HCT116 (cell line): ENCODE results near the gene AGAP1. TPM values are rescaled to one million over a fixed set of nuclear protein-coding genes. Genes with fewer than 3 reads are reported as not detected.

Source experiments
- ATAC-seq: fragments of 200-7000 bp; cut with Tn5 transposase; 2 replicates; pipeline ENCODE4 v1.9.1; 2020; ENCODE audit warnings: mild to moderate bottlenecking, moderate library complexity
- BruUV-seq: library from RNA; stranded (reverse); fragments of 400-500 nt; replicated peaks from 2 replicates; lab custom pipeline; 2021; lab: Mats Ljungman, UMichigan
- CTCF ChIA-PET: fragments of 300-600 bp; sonication (Branson Sonifier 250); formaldehyde crosslinking; loops from one replicate; lab custom pipeline; 2021; ENCODE audit warnings: antibody characterized with exemption; lab: Charles Lee
- POLR2A ChIA-PET: fragments of 300-600, 350-600 bp; sonication (Branson Sonifier 250); formaldehyde crosslinking; loops from one replicate; lab custom pipeline; 2021; ENCODE audit warnings: antibody characterized with exemption; lab: Charles Lee
- RAD21 ChIA-PET, 2 experiments: fragments of 300-600 bp; sonication (Branson Sonifier 250); formaldehyde crosslinking; loops; one replicate each; lab custom pipeline; 2023; ENCODE audit warnings: low total read pairs in 2 of 2; ENCODE audit not compliant: uncharacterized antibody in 2 of 2, unreplicated experiment in 2 of 2, low non-redundant PET in 1 of 2; lab: Charles Lee
- DNase-seq: peaks from one replicate; pipeline ENCODE4 v3.0.0-alpha.2; 2010; ENCODE audit warnings: low read depth, low spot score
- H2AFZ ChIP-seq: fragments of 200-600 bp; shearing (Covaris generic), sonication (generic); 2 replicates; pipeline ENCODE4 v1.6.1; 2017; ENCODE audit warnings: low read depth, mixed run types, mixed read lengths, antibody characterized with exemption, low read length; ENCODE audit not compliant: poor library complexity, severe bottlenecking
- H3K27ac ChIP-seq: 2 replicates; pipeline ENCODE4 v1.5.1; 2012; ENCODE audit warnings: low read depth, low read length
- H3K27me3 ChIP-seq: fragments of 200-600 bp; sonication (generic); 2 replicates; pipeline ENCODE4 v1.6.1; 2016; ENCODE audit warnings: mixed run types, low read length, mixed read lengths; ENCODE audit not compliant: insufficient read depth
- H3K36me3 ChIP-seq, 2 experiments: fragments of 200-500 bp in 1 of 2; fragments of 200-600 bp in 1 of 2; sonication (Bioruptor generic) in 1 of 2; sonication (generic) in 1 of 2; 2 replicates each; pipeline versions ENCODE4 v1.5.1 to v1.6.1; 2014 to 2016; ENCODE audit warnings: low read length in 2 of 2, inconsistent platforms in 1 of 2, mixed read lengths in 1 of 2, mixed run types in 1 of 2; ENCODE audit not compliant: insufficient read depth in 2 of 2, control insufficient read depth in 1 of 2
- H3K4me1 ChIP-seq, 2 experiments: fragments of 200-600 bp in 1 of 2; sonication (generic) in 1 of 2; 2 replicates each; pipeline versions ENCODE4 v1.5.1 to v1.6.1; 2012 to 2017; ENCODE audit warnings: low read length in 2 of 2, inconsistent platforms in 1 of 2, mild to moderate bottlenecking in 1 of 2, mixed read lengths in 1 of 2, mixed run types in 1 of 2, moderate library complexity in 1 of 2; ENCODE audit not compliant: insufficient read depth in 2 of 2, control insufficient read depth in 1 of 2
- H3K4me2 ChIP-seq: fragments of 200-600 bp; sonication (generic); 2 replicates; pipeline ENCODE4 v1.6.1; 2017; ENCODE audit warnings: mixed run types, low read length, mixed read lengths
- H3K4me3 ChIP-seq, 2 experiments: fragments of 200-600 bp in 1 of 2; sonication (generic) in 1 of 2; replicated peaks in 1 of 2; 2 replicates each; pipeline ENCODE4 v1.5.1; 2011 to 2016; ENCODE audit warnings: low read length in 2 of 2, control low read depth in 1 of 2, low read depth in 1 of 2, mild to moderate bottlenecking in 1 of 2, mixed read lengths in 1 of 2, mixed run types in 1 of 2
- H3K79me2 ChIP-seq: fragments of 200-600 bp; sonication (generic); 2 replicates; pipeline ENCODE4 v1.6.1; 2017; ENCODE audit warnings: mild to moderate bottlenecking, mixed run types, low read length, moderate library complexity, mixed read lengths; ENCODE audit not compliant: insufficient read depth
- H3K9ac ChIP-seq: fragments of 200-600 bp; sonication (generic); 2 replicates; pipeline ENCODE4 v1.6.1; 2016; ENCODE audit warnings: low read length, mixed read lengths
- H3K9me2 ChIP-seq: fragments of 200-600 bp; sonication (generic), shearing (Covaris generic); 2 replicates; pipeline ENCODE4 v1.6.1; 2017; ENCODE audit warnings: mixed run types, mild to moderate bottlenecking, moderate library complexity; ENCODE audit not compliant: insufficient read depth
- H3K9me3 ChIP-seq, 2 experiments: fragments of 200-500 bp in 1 of 2; fragments of 200-600 bp in 1 of 2; sonication (Bioruptor generic) in 1 of 2; sonication (generic) in 1 of 2; 2 replicates each; pipeline ENCODE4 v1.6.1; 2014 to 2017; ENCODE audit warnings: low read length in 2 of 2, mixed read lengths in 2 of 2, inconsistent platforms in 1 of 2, low read depth in 1 of 2, mild to moderate bottlenecking in 1 of 2, mixed run types in 1 of 2, moderate library complexity in 1 of 2; ENCODE audit not compliant: control insufficient read depth in 1 of 2, insufficient read depth in 1 of 2
- H4K20me1 ChIP-seq: fragments of 200-600 bp; sonication (generic), shearing (Covaris generic); 2 replicates; pipeline ENCODE4 v1.6.1; 2017; ENCODE audit warnings: mixed run types, mild to moderate bottlenecking, moderate library complexity; ENCODE audit not compliant: insufficient read depth
- CBX3 ChIP-seq: IDR thresholded peaks from 2 replicates; pipeline ENCODE4 v1.6.1; 2012; ENCODE audit warnings: low read depth
- CEBPB ChIP-seq: IDR thresholded peaks from 2 replicates; pipeline ENCODE4 v1.6.1; 2012; ENCODE audit warnings: low read depth
- EGR1 ChIP-seq: IDR thresholded peaks from 2 replicates; pipeline ENCODE4 v1.6.1; 2012; ENCODE audit warnings: low read depth
- ELF1 ChIP-seq: IDR thresholded peaks from 2 replicates; pipeline ENCODE4 v1.6.1; 2012; ENCODE audit warnings: low read depth, borderline replicate concordance
- EZH2phosphoT487 ChIP-seq: fragments of 200-600 bp; IDR thresholded peaks from 2 replicates; pipeline ENCODE4 v1.6.1; 2018; ENCODE audit warnings: antibody characterized with exemption, borderline replicate concordance
- FOSL1 ChIP-seq: IDR thresholded peaks from 2 replicates; pipeline ENCODE4 v1.6.1; 2012; ENCODE audit warnings: low read depth
- JUND ChIP-seq: IDR thresholded peaks from 2 replicates; pipeline ENCODE4 v1.6.1; 2012
- POLR2A ChIP-seq: IDR thresholded peaks from 2 replicates; pipeline ENCODE4 v1.7.0; 2011; ENCODE audit warnings: borderline replicate concordance; ENCODE audit not compliant: insufficient read depth, insufficient read length; ENCODE audit errors: extremely low read depth
- POLR2AphosphoS5 ChIP-seq: IDR thresholded peaks from 2 replicates; pipeline ENCODE4 v1.6.1; 2011; ENCODE audit warnings: mild to moderate bottlenecking, low read depth, low read length, moderate library complexity
- RAD21 ChIP-seq: IDR thresholded peaks from 2 replicates; pipeline ENCODE4 v1.6.1; 2012; ENCODE audit warnings: low read depth, mild to moderate bottlenecking
- SP1 ChIP-seq: IDR thresholded peaks from 2 replicates; pipeline ENCODE4 v1.6.1; 2012; ENCODE audit warnings: low read depth
- SRF ChIP-seq: IDR thresholded peaks from 2 replicates; pipeline ENCODE4 v1.6.1; 2012; ENCODE audit warnings: low read depth
- TCF7L2 ChIP-seq: IDR thresholded peaks from 2 replicates; pipeline ENCODE4 v1.7.0; 2011; ENCODE audit warnings: borderline replicate concordance, inconsistent platforms; ENCODE audit not compliant: insufficient read depth, insufficient read length; ENCODE audit errors: extremely low read depth
- YY1 ChIP-seq: IDR thresholded peaks from 2 replicates; pipeline ENCODE4 v1.6.1; 2011; ENCODE audit warnings: low read length, low read depth, moderate library complexity, mild to moderate bottlenecking; ENCODE audit not compliant: insufficient replicate concordance; ENCODE audit errors: extremely low read depth
- intact Hi-C: fragments of 100-400 bp; cut with micrococcal nuclease; formaldehyde crosslinking; loops from 2 replicates; pipeline ENCODE4 v1.10.0; 2022
- total RNA-seq: library from RNA; stranded (reverse); gene quantifications from one replicate; pipeline ENCODE4 v1.2.1, GENCODE V29; 2021; ENCODE audit not compliant: unreplicated experiment
- TF ChIP-seq, protein P1 (sequence below): IDR thresholded peaks from 2 replicates; pipeline ENCODE4 v1.6.1; 2012
- TF ChIP-seq, protein P2 (sequence below): IDR thresholded peaks from 2 replicates; pipeline ENCODE4 v1.6.1; 2012
- TF ChIP-seq, protein P3 (sequence below): IDR thresholded peaks from 2 replicates; pipeline ENCODE4 v1.6.1; 2011; ENCODE audit warnings: mild to moderate bottlenecking, low read length, moderate library complexity; ENCODE audit not compliant: insufficient replicate concordance; ENCODE audit errors: extremely low read depth
- TF ChIP-seq, protein P4 (sequence below), 3 experiments: fragments of 200-600 bp in 1 of 3; sonication (generic) in 1 of 3; IDR thresholded peaks in 2 of 3; conservative IDR thresholded peaks in 1 of 3; 2 replicates each; pipeline ENCODE4 v1.5.1; 2012 to 2017; ENCODE audit warnings: low read depth in 2 of 3, low read length in 2 of 3, antibody characterized with exemption in 1 of 3, borderline replicate concordance in 1 of 3, control low read depth in 1 of 3, mild to moderate bottlenecking in 1 of 3, mixed read lengths in 1 of 3, mixed run types in 1 of 3, moderate library complexity in 1 of 3; ENCODE audit not compliant: insufficient read depth in 1 of 3
- TF ChIP-seq, protein P5 (sequence below): IDR thresholded peaks from 2 replicates; pipeline ENCODE4 v1.6.1; 2012; ENCODE audit warnings: low read depth

Gene AGAP1
- total RNA-seq, 1 experiment from 2014 or later = 43.8 TPM

DNA sequence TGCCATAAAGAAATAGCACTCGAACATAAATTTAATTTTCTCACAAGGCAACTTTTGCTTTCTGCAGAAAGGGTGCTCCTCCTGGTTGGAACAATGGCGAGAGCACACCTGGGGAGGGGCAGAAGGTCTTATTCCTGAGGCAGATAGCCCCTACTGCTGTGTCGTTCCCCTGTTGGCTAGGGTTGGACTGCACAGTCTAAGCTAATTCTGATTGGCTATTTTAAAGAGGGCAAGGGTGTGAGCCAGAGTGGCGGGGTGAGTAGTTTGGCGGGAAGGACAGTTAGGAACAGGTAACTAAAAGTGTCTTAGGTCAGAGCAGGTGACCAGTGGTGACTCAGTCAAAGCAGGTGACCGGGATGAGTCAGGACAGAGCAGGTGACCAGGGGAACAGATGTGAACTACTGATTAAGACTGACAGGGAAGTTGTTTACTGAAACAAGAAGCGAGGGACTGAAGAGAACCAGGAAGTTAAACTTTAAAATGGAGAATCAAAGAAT, 49.7 kb upstream of the AGAP1 start:
- no peak overlapping the region for H2AFZ ChIP-seq
- peaks cover 0 to 6% of the 10 kb centered on the region in 2 experiments; a peak in 1 of 4 replicates for H3K9me3 ChIP-seq
- no peaks in the 10 kb centered on the region for H3K36me3 ChIP-seq
- peaks cover 0 to 14% of the 10 kb centered on the region in 2 experiments; a peak in 2 of 4 replicates for H3K4me1 ChIP-seq
- intact Hi-C loops = no loop called here
- no peaks in the 10 kb centered on the region for H3K9me2 ChIP-seq
- no peaks in the 10 kb centered on the region for H3K79me2 ChIP-seq
- H4K20me1 ChIP-seq = no peaks in the 10 kb centered on the region
- ChIA-PET POLR2A (no interaction called here), CTCF (no interaction called here), RAD21 (no interaction called here)
- ATAC-seq = peak; percentile 69
- H3K4me2 ChIP-seq = peak overlapping the region; percentile 42
- peak; percentile 45 for DNase-seq
- H3K27me3 ChIP-seq = no peaks in the 10 kb centered on the region
- H3K4me3 ChIP-seq = no peak overlapping the region
- no peak overlapping the region for H3K27ac ChIP-seq
- no TSS peak for BruUV-seq
- no peak overlapping the region for H3K9ac ChIP-seq
- TF ChIP-seq, protein P1, sequence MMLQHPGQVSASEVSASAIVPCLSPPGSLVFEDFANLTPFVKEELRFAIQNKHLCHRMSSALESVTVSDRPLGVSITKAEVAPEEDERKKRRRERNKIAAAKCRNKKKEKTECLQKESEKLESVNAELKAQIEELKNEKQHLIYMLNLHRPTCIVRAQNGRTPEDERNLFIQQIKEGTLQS = no peak
- no peak for TF ChIP-seq CEBPB
- no peak for TF ChIP-seq YY1
- TF ChIP-seq, protein P2, sequence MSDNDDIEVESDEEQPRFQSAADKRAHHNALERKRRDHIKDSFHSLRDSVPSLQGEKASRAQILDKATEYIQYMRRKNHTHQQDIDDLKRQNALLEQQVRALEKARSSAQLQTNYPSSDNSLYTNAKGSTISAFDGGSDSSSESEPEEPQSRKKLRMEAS = peak; percentile 50; the same call in 1 of the 2 replicates
- no peak for TF ChIP-seq ELF1
- peak; percentile 81 for TF ChIP-seq FOSL1
- no peak for TF ChIP-seq SRF
- TF ChIP-seq POLR2AphosphoS5 = no peak
- no peak for TF ChIP-seq RAD21
- no peak for TF ChIP-seq EZH2phosphoT487
- TF ChIP-seq CBX3 = peak; percentile 85; the same call in 1 of the 2 replicates
- TF ChIP-seq, protein P3, sequence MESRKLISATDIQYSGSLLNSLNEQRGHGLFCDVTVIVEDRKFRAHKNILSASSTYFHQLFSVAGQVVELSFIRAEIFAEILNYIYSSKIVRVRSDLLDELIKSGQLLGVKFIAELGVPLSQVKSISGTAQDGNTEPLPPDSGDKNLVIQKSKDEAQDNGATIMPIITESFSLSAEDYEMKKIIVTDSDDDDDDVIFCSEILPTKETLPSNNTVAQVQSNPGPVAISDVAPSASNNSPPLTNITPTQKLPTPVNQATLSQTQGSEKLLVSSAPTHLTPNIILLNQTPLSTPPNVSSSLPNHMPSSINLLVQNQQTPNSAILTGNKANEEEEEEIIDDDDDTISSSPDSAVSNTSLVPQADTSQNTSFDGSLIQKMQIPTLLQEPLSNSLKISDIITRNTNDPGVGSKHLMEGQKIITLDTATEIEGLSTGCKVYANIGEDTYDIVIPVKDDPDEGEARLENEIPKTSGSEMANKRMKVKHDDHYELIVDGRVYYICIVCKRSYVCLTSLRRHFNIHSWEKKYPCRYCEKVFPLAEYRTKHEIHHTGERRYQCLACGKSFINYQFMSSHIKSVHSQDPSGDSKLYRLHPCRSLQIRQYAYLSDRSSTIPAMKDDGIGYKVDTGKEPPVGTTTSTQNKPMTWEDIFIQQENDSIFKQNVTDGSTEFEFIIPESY = no peak
- TF ChIP-seq, protein P4, sequence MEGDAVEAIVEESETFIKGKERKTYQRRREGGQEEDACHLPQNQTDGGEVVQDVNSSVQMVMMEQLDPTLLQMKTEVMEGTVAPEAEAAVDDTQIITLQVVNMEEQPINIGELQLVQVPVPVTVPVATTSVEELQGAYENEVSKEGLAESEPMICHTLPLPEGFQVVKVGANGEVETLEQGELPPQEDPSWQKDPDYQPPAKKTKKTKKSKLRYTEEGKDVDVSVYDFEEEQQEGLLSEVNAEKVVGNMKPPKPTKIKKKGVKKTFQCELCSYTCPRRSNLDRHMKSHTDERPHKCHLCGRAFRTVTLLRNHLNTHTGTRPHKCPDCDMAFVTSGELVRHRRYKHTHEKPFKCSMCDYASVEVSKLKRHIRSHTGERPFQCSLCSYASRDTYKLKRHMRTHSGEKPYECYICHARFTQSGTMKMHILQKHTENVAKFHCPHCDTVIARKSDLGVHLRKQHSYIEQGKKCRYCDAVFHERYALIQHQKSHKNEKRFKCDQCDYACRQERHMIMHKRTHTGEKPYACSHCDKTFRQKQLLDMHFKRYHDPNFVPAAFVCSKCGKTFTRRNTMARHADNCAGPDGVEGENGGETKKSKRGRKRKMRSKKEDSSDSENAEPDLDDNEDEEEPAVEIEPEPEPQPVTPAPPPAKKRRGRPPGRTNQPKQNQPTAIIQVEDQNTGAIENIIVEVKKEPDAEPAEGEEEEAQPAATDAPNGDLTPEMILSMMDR (IDR thresholded peaks at IDR 0.05 in 2 of 3, conservative IDR thresholded peaks at IDR 0.05 in 1 of 3; ENCODE audit: borderline replicate concordance in 1 of 3, insufficient read depth in 1 of 3, low read depth in 2 of 3, low read length in 2 of 3) = no peak
- TF ChIP-seq EGR1 = no peak
- no peak for TF ChIP-seq POLR2A
- peak; percentile 69; the same call in 1 of the 2 replicates for TF ChIP-seq JUND
- peak; percentile 44; the same call in 1 of the 2 replicates for TF ChIP-seq SP1
- TF ChIP-seq, protein P5, sequence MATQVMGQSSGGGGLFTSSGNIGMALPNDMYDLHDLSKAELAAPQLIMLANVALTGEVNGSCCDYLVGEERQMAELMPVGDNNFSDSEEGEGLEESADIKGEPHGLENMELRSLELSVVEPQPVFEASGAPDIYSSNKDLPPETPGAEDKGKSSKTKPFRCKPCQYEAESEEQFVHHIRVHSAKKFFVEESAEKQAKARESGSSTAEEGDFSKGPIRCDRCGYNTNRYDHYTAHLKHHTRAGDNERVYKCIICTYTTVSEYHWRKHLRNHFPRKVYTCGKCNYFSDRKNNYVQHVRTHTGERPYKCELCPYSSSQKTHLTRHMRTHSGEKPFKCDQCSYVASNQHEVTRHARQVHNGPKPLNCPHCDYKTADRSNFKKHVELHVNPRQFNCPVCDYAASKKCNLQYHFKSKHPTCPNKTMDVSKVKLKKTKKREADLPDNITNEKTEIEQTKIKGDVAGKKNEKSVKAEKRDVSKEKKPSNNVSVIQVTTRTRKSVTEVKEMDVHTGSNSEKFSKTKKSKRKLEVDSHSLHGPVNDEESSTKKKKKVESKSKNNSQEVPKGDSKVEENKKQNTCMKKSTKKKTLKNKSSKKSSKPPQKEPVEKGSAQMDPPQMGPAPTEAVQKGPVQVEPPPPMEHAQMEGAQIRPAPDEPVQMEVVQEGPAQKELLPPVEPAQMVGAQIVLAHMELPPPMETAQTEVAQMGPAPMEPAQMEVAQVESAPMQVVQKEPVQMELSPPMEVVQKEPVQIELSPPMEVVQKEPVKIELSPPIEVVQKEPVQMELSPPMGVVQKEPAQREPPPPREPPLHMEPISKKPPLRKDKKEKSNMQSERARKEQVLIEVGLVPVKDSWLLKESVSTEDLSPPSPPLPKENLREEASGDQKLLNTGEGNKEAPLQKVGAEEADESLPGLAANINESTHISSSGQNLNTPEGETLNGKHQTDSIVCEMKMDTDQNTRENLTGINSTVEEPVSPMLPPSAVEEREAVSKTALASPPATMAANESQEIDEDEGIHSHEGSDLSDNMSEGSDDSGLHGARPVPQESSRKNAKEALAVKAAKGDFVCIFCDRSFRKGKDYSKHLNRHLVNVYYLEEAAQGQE = no peak
- no peak for TF ChIP-seq TCF7L2
